Measurements from ENCODE around the gene ATP2C2. TPM values are rescaled to one million over a fixed set of nuclear protein-coding genes. Genes with fewer than 3 reads are reported as not detected.

Gene ATP2C2
- total RNA-seq, 1 donor from 2014 or later = 12.2 TPM

- Mint-ChIP-seq H3K36me3 (no peaks in the 10 kb centered on the region), H3K27me3 (no peaks in the 10 kb centered on the region), H3K9me3 (no peaks in the 10 kb centered on the region), H3K4me1 (ENCODE audit: unreplicated experiment) (peaks cover 6% of the 10 kb centered on the region), H3K4me3 (no peak overlapping the region), H3K27ac (no peak overlapping the region)
- no peak for TF ChIP-seq CTCF (conservative IDR thresholded peaks at IDR 0.05)
- DNase-seq (ENCODE audit: extremely low spot score, unreplicated experiment) = no peak
Measured at GRCh38 chr16:84383106-84383505, 14.8 kb downstream of the ATP2C2 start.

GRCh38 chr16:84386047-84386446, 17.7 kb downstream of the ATP2C2 start:
- Mint-ChIP-seq H3K4me1 (ENCODE audit: unreplicated experiment) (no peaks in the 10 kb centered on the region), H3K4me3 (no peak overlapping the region), H3K9me3 (no peaks in the 10 kb centered on the region), H3K27me3 (no peaks in the 10 kb centered on the region), H3K36me3 (no peaks in the 10 kb centered on the region), H3K27ac (no peak overlapping the region)
- no peak for DNase-seq (ENCODE audit: extremely low spot score, unreplicated experiment)
- no peak for TF ChIP-seq CTCF (conservative IDR thresholded peaks at IDR 0.05)

- DNase-seq (ENCODE audit: extremely low spot score, unreplicated experiment) = no peak
- no peak overlapping the region for H3K27ac Mint-ChIP-seq
Measured at GRCh38 chr16:84387021-84387420, 18.7 kb downstream of the ATP2C2 start.

GRCh38 chr16:84390131-84390785, 21.9 kb downstream of the ATP2C2 start:
- no peaks in the 10 kb centered on the region for H3K4me1 Mint-ChIP-seq (ENCODE audit: unreplicated experiment)
- H3K27me3 Mint-ChIP-seq = no peaks in the 10 kb centered on the region
- no peak overlapping the region for H3K27ac Mint-ChIP-seq
- H3K9me3 Mint-ChIP-seq = no peaks in the 10 kb centered on the region
- no peak overlapping the region for H3K4me3 Mint-ChIP-seq
- H3K36me3 Mint-ChIP-seq = no peaks in the 10 kb centered on the region
- DNase-seq (ENCODE audit: extremely low spot score, unreplicated experiment) = no peak
- TF ChIP-seq CTCF (conservative IDR thresholded peaks at IDR 0.05) = no peak

More at GRCh38 chr16:84387021-84387420, 18.7 kb downstream of the ATP2C2 start:
- no peaks in the 10 kb centered on the region for H3K9me3 Mint-ChIP-seq
- H3K4me3 Mint-ChIP-seq = no peak overlapping the region
- H3K27me3 Mint-ChIP-seq = no peaks in the 10 kb centered on the region
- no peaks in the 10 kb centered on the region for H3K4me1 Mint-ChIP-seq (ENCODE audit: unreplicated experiment)
- no peak for TF ChIP-seq CTCF (conservative IDR thresholded peaks at IDR 0.05)
- H3K36me3 Mint-ChIP-seq = no peaks in the 10 kb centered on the region

GRCh38 chr16:84391151-84392030, 23.1 kb downstream of the ATP2C2 start:
- Mint-ChIP-seq H3K27ac (no peak overlapping the region), H3K9me3 (no peaks in the 10 kb centered on the region), H3K27me3 (no peaks in the 10 kb centered on the region), H3K4me1 (ENCODE audit: unreplicated experiment) (peaks cover 6% of the 10 kb centered on the region), H3K36me3 (no peaks in the 10 kb centered on the region), H3K4me3 (no peak overlapping the region)
- TF ChIP-seq CTCF (conservative IDR thresholded peaks at IDR 0.05) = no peak
- no peak for DNase-seq (ENCODE audit: extremely low spot score, unreplicated experiment)
